Ovary (tissue), 3 donors: ENCODE measurements around the gene DEFB119.

Experiments used
- CTCF ChIP-seq, 3 donors: fragments of 450-650 bp in 2 of 3; fragments of 200-600 bp in 1 of 3; IDR thresholded peaks; one replicate each; pipeline versions ENCODE4 v1.5.1 to v1.8.0; 2016 to 2022; ENCODE audit warnings: antibody characterized with exemption in 3 of 3, mild to moderate bottlenecking in 1 of 3
- EP300 ChIP-seq: sonication (generic); formaldehyde crosslinking; IDR thresholded peaks from one replicate; pipeline ENCODE4 v1.6.1; 2017; ENCODE audit warnings: antibody characterized with exemption
- POLR2A ChIP-seq: fragments of 450-650 bp; IDR thresholded peaks from one replicate; pipeline ENCODE4 v1.6.1; 2017; ENCODE audit warnings: antibody characterized with exemption, mild to moderate bottlenecking, moderate library complexity
- donor health status: DM: no; HTN: no; CAD: no.

- TF ChIP-seq CTCF (IDR thresholded peaks at IDR 0.05) (no peak), POLR2A (no peak), EP300 (no peak)
Measured at GRCh38 chr20:31414381-31414780, 24.0 kb upstream of the DEFB119 start.
